Measurements from ENCODE around the gene ICOS.

GRCh38 chr2:203959265-203959664 is 22.7 kb downstream of the ICOS start:
- TF ChIP-seq FOS (IDR thresholded peaks at IDR 0.05; ENCODE audit: borderline replicate concordance, extremely low read depth, insufficient read length): no peak
- TF ChIP-seq CBX3 (IDR thresholded peaks at IDR 0.05; ENCODE audit: borderline replicate concordance, low read depth): no peak
- TF ChIP-seq CTCF (IDR thresholded peaks at IDR 0.05 in 2 of 3, conservative IDR thresholded peaks at IDR 0.05 in 1 of 3; ENCODE audit: control insufficient read depth in 2 of 3, extremely low read depth in 1 of 3, insufficient read depth in 1 of 3, low read depth in 3 of 3, low read length in 3 of 3): no peak
- no peak for TF ChIP-seq TARDBP (IDR thresholded peaks at IDR 0.05; ENCODE audit: borderline replicate concordance)
- TF ChIP-seq CREB1 (IDR thresholded peaks at IDR 0.05; ENCODE audit: low read depth): no peak
- no peak for TF ChIP-seq PAX8 (IDR thresholded peaks at IDR 0.05)
- no peak for TF ChIP-seq POLR2AphosphoS5 (IDR thresholded peaks at IDR 0.05; ENCODE audit: low read length)
- no peak for TF ChIP-seq ASH2L (IDR thresholded peaks at IDR 0.05; ENCODE audit: borderline replicate concordance, low read depth)
- TF ChIP-seq USF2 (IDR thresholded peaks at IDR 0.05; ENCODE audit: borderline replicate concordance, low read depth, low read length): no peak

Measured in GM12878 (cell line).